HepG2 (cell line): ENCODE measurements around the gene SELENOM. TPM values are rescaled to one million over a fixed set of nuclear protein-coding genes. Genes with fewer than 3 reads are reported as not detected.
A peak's percentile ranks its signal among the peaks of the same experiment; 100 is the strongest.

ENCODE experiments used
- ATAC-seq: fragments of 200-7000 bp; cut with Tn5 transposase; 3 replicates; pipeline ENCODE4 v1.9.1; 2020; ENCODE audit warnings: mild to moderate bottlenecking, moderate library complexity
- BruUV-seq: library from RNA; stranded (reverse); fragments of 400-500 nt; replicated peaks from 2 replicates; lab custom pipeline; 2021; lab: Mats Ljungman, UMichigan
- CTCF ChIA-PET: fragments of 300-600 bp; formaldehyde crosslinking; extraction: SDS; loops from one replicate; lab custom pipeline; 2021; ENCODE audit warnings: low total read pairs, inconsistent platforms, low intra/inter-chr PET ratio; lab: Yijun Ruan, JAX
- POLR2A ChIA-PET: fragments of 350-600 bp; sonication (Branson Sonifier 250); formaldehyde crosslinking; loops from one replicate; lab custom pipeline; 2020; ENCODE audit warnings: antibody characterized with exemption, inconsistent platforms; lab: Yijun Ruan, JAX
- DNase-seq: peaks from one replicate; pipeline ENCODE4 v3.0.0-alpha.2; 2015; ENCODE audit warnings: low spot score
- FAIRE-seq: peaks from 3 replicates; lab custom pipeline; 2011; peaks lifted over from hg19 to GRCh38; lab: Jason Lieb, UNC
- H2AFZ ChIP-seq: one replicate; pipeline ENCODE4 v1.6.1; 2011; ENCODE audit warnings: low read length, inconsistent platforms
- H3K27ac ChIP-seq: fragments of 300-600 bp; 3 replicates; pipeline ENCODE4 v1.8.0; 2011; ENCODE audit warnings: mixed run types, mild to moderate bottlenecking, mixed read lengths, low read length, inconsistent platforms; ENCODE audit not compliant: insufficient read depth; ENCODE audit errors: extremely low read length
- H3K27me3 ChIP-seq, 2 experiments: fragments of 200-600 bp in 1 of 2; 2 replicates in 1 of 2; 3 replicates in 1 of 2; pipeline versions ENCODE4 v1.6.0 to v1.8.0; 2011; ENCODE audit warnings: low read length in 2 of 2, mild to moderate bottlenecking in 2 of 2, moderate library complexity in 2 of 2, inconsistent platforms in 1 of 2; ENCODE audit not compliant: insufficient read depth in 2 of 2, control insufficient read depth in 1 of 2
- H3K36me3 ChIP-seq, 2 experiments: fragments of 200-600 bp in 1 of 2; replicated peaks in 1 of 2; 2 replicates in 1 of 2; 3 replicates in 1 of 2; pipeline versions ENCODE4 v1.5.1 to v1.8.0; 2011; ENCODE audit warnings: low read length in 2 of 2, inconsistent platforms in 1 of 2; ENCODE audit not compliant: insufficient read depth in 2 of 2, control insufficient read depth in 1 of 2
- H3K4me1 ChIP-seq: 2 replicates; pipeline ENCODE4 v1.5.1; 2012; ENCODE audit warnings: low read length, inconsistent platforms; ENCODE audit not compliant: insufficient read depth
- H3K4me2 ChIP-seq: 2 replicates; pipeline ENCODE4 v1.6.0; 2011; ENCODE audit warnings: low read depth, low read length, inconsistent platforms
- H3K4me3 ChIP-seq, 3 experiments: fragments of 200-600 bp in 1 of 3; sonication (generic), shearing (Covaris generic) in 1 of 3; replicated peaks in 1 of 3; 2 replicates each; pipeline ENCODE4 v1.5.1; 2011 to 2016; ENCODE audit warnings: low read length in 3 of 3, inconsistent platforms in 2 of 3, low read depth in 2 of 3, mild to moderate bottlenecking in 2 of 3, control low read depth in 1 of 3, mixed read lengths in 1 of 3; ENCODE audit not compliant: insufficient read depth in 1 of 3
- H3K79me2 ChIP-seq: one replicate; pipeline ENCODE4 v1.6.1; 2011; ENCODE audit warnings: low read length, inconsistent platforms; ENCODE audit not compliant: insufficient read depth
- H3K9ac ChIP-seq: 2 replicates; pipeline ENCODE4 v1.6.0; 2011; ENCODE audit warnings: mild to moderate bottlenecking, low read depth, low read length, inconsistent platforms; ENCODE audit not compliant: insufficient read depth
- H3K9me3 ChIP-seq: 2 replicates; pipeline ENCODE4 v1.5.1; 2012; ENCODE audit warnings: mild to moderate bottlenecking, low read length
- H4K20me1 ChIP-seq: 2 replicates; pipeline ENCODE4 v1.6.0; 2011; ENCODE audit warnings: inconsistent platforms, mild to moderate bottlenecking, low read length, moderate library complexity; ENCODE audit not compliant: insufficient read depth
- ASH2L ChIP-seq: fragments of 300-600, 200-600 bp; sonication (generic); IDR thresholded peaks from 2 replicates; pipeline ENCODE4 v1.7.0; 2017; ENCODE audit warnings: low read depth, mild to moderate bottlenecking, moderate library complexity, mixed read lengths, low read length; ENCODE audit not compliant: insufficient read length
- CENPBD1 ChIP-seq: sonication (generic); formaldehyde crosslinking; IDR thresholded peaks from 2 replicates; pipeline ENCODE4 v1.8.0; 2022; ENCODE audit warnings: missing genetic modification reagents, low read depth, mild to moderate bottlenecking, borderline replicate concordance
- DDIT3 ChIP-seq: sonication (generic); formaldehyde crosslinking; IDR thresholded peaks from 2 replicates; pipeline ENCODE4 v1.4.0; 2020; ENCODE audit warnings: mild to moderate bottlenecking, missing genetic modification reagents
- HNF4A ChIP-seq: sonication (generic); formaldehyde crosslinking; IDR thresholded peaks from 2 replicates; pipeline ENCODE4 v1.4.0; 2020; ENCODE audit warnings: missing genetic modification reagents
- LCORL ChIP-seq, 2 experiments: fragments of 450-650 bp in 1 of 2; sonication (generic) in 1 of 2; formaldehyde crosslinking in 1 of 2; IDR thresholded peaks; 2 replicates each; pipeline versions ENCODE4 v1.5.0 to v1.6.1; 2017 to 2020; ENCODE audit warnings: antibody characterized with exemption in 1 of 2, missing genetic modification reagents in 1 of 2
- MTERF4 ChIP-seq: sonication (generic); formaldehyde crosslinking; IDR thresholded peaks from 2 replicates; pipeline ENCODE4 v1.8.0; 2023; ENCODE audit warnings: mild to moderate bottlenecking, missing genetic modification reagents
- PHB2 ChIP-seq: fragments of 450-650 bp; IDR thresholded peaks from 2 replicates; pipeline ENCODE4 v1.6.1; 2018; ENCODE audit not compliant: partially characterized antibody
- RNF2 ChIP-seq: fragments of 450-650 bp; conservative IDR thresholded peaks from 2 replicates; pipeline ENCODE4 v1.6.1; 2016; ENCODE audit warnings: low read depth
- TOE1 ChIP-seq: sonication (generic); formaldehyde crosslinking; IDR thresholded peaks from 2 replicates; pipeline ENCODE4 v1.4.0; 2020; ENCODE audit warnings: mild to moderate bottlenecking, missing genetic modification reagents
- TSC22D2 ChIP-seq: sonication (generic); formaldehyde crosslinking; IDR thresholded peaks from 2 replicates; pipeline ENCODE4 v1.5.1; 2020; ENCODE audit warnings: missing genetic modification reagents, mild to moderate bottlenecking, borderline replicate concordance
- ZBTB33 ChIP-seq: sonication (generic); formaldehyde crosslinking; IDR thresholded peaks from 2 replicates; pipeline ENCODE4 v1.4.0; 2020; ENCODE audit warnings: missing genetic modification reagents
- ZBTB44 ChIP-seq: sonication (generic); formaldehyde crosslinking; IDR thresholded peaks from 2 replicates; pipeline ENCODE4 v1.4.0; 2020; ENCODE audit warnings: missing genetic modification reagents
- ZFP91 ChIP-seq: sonication (generic); formaldehyde crosslinking; IDR thresholded peaks from 2 replicates; pipeline ENCODE4 v1.9.0; 2022; ENCODE audit warnings: missing genetic modification reagents, mild to moderate bottlenecking, borderline replicate concordance
- ZNF549 ChIP-seq: sonication (generic); formaldehyde crosslinking; IDR thresholded peaks from 2 replicates; pipeline ENCODE4 v1.5.0; 2020; ENCODE audit warnings: missing genetic modification reagents
- ZNF891 ChIP-seq: sonication (generic); formaldehyde crosslinking; IDR thresholded peaks from 2 replicates; pipeline ENCODE4 v1.5.0; 2020; ENCODE audit warnings: mild to moderate bottlenecking, missing genetic modification reagents
- WGBS: methylation state at CpG from one replicate; pipeline ENCODE4 v1.1.6; 2017; ENCODE audit warnings: low lambda C conversion rate; 5-methylcytosine and 5-hydroxymethylcytosine counted together
- in situ Hi-C: cut with HindIII; loops from 2 replicates; pipeline ENCODE4 v1.10.0; 2017; ENCODE audit warnings: low pct_unique_long_range_greater_than_20kb; ENCODE audit not compliant: extremely low pct_ligation_motif_present
- intact Hi-C: fragments of 100-400 bp; cut with micrococcal nuclease; formaldehyde crosslinking; loops from one replicate; pipeline ENCODE4 v1.10.0; 2022; ENCODE audit not compliant: unreplicated experiment
- polyA plus RNA-seq, 8 experiments: library from polyadenylated mRNA; depleted of rRNA in 3 of 8; stranded (reverse) in 7 of 8; unstranded in 1 of 8; fragments of >200 nt; fragmentation: Illumina TruSeq in 4 of 8; extraction: Trizol in 4 of 8; gene quantifications; 2 replicates each; pipeline versions ENCODE4 v1.2.1 to v1.2.3, GENCODE V29; 2011 to 2016; ENCODE audit warnings: low read depth in 4 of 8, missing spikeins in 1 of 8, mixed read lengths in 1 of 8; ENCODE audit not compliant: insufficient read depth in 1 of 8
- total RNA-seq, 5 experiments: library from RNA; depleted of rRNA; stranded (reverse); fragments of >200 nt; fragmentation: Illumina TruSeq; extraction: Trizol; gene quantifications; 2 replicates each; pipeline ENCODE4 v1.2.3, GENCODE V29; 2016; ENCODE audit warnings: low read depth in 1 of 5

The SELENOM gene
- total and polyA plus RNA-seq, 2 of the 13 experiments (the other 11 are each of a cell fraction or from before 2014, with no cell fraction given), result 4.1 to 4.3 TPM

- Histone ChIP-seq H3K79me2 (no peaks in the 10 kb centered on the region), H4K20me1 (no peaks in the 10 kb centered on the region), H3K9me3 (no peaks in the 10 kb centered on the region), H3K9ac (no peak overlapping the region), H3K4me2 (0 out of 2 replicates have a peak overlapping the region, but pooled peaks have one; percentile 4), H3K27ac (no peak overlapping the region), H3K4me3 (no peak overlapping the region), H3K36me3 (no peaks in the 10 kb centered on the region), H3K27me3 (peaks cover 2 to 5% of the 10 kb centered on the region in 2 experiments; a peak in 2 of 5 replicates), H3K4me1 (peaks cover 27% of the 10 kb centered on the region), H2AFZ (no peak overlapping the region)
- CTCF ChIA-PET, result interaction anchor here (1.1 to 3.0 kb wide), 4 partner anchors 41 to 229 kb away, joined by 3 to 32 read pairs (median 16); partner anchors contain the start of gene SELENOM
- DNase-seq, result peak; percentile 64
- no TSS peak for BruUV-seq
- in situ Hi-C loops (loop anchor here (10.0 kb wide), 1 partner anchor 184 kb away; the partner anchor contains the start of genes MORC2 and TUG1), intact Hi-C loops (loop anchor here (1.0 kb wide), 3 partner anchors 42 to 201 kb away; partner anchors contain the start of gene SELENOM)
- peak; percentile 90 for ATAC-seq
- WGBS, result 0% methylated on average over 5 of the region's 5 CpGs
- POLR2A ChIA-PET, result interaction anchor here (0.7 to 1.9 kb wide), 2 partner anchors 10 to 68 kb away, joined by 3 to 9 read pairs; partner anchors contain the start of genes RNF185 and SMTN
- FAIRE-seq, result peak; percentile 83
- TF ChIP-seq LCORL (IDR thresholded peaks at IDR 0.05) (no peak), LCORL (CRISPR knock-in tag; IDR thresholded peaks at IDR 0.05) (no peak), ZBTB44 (CRISPR knock-in tag) (no peak), CENPBD1 (CRISPR knock-in tag) (no peak), TOE1 (CRISPR knock-in tag) (no peak), ZNF891 (no peak), TSC22D2 (CRISPR knock-in tag) (0 out of 2 replicates have a peak, but pooled peaks have one; percentile 35), ZBTB33 (CRISPR knock-in tag) (no peak), PHB2 (no peak), ASH2L (no peak), RNF2 (no peak), MTERF4 (CRISPR knock-in tag) (no peak), DDIT3 (CRISPR knock-in tag) (no peak), ZFP91 (CRISPR knock-in tag) (no peak), HNF4A (CRISPR knock-in tag) (no peak), ZNF549 (CRISPR knock-in tag) (no peak)
These were observed 41.7 kb upstream of the SELENOM start for GRCh38 chr22:31148953-31149627.
